Smooth muscle cell of the brain vasculature (primary cell): Measurements from ENCODE around the gene ZC3H12A.

Source experiments
- DNase-seq: peaks from one replicate; pipeline ENCODE4 v3.0.0-alpha.2; 2012; ENCODE audit warnings: low read depth, low spot score

ZC3H12A gene

DNA sequence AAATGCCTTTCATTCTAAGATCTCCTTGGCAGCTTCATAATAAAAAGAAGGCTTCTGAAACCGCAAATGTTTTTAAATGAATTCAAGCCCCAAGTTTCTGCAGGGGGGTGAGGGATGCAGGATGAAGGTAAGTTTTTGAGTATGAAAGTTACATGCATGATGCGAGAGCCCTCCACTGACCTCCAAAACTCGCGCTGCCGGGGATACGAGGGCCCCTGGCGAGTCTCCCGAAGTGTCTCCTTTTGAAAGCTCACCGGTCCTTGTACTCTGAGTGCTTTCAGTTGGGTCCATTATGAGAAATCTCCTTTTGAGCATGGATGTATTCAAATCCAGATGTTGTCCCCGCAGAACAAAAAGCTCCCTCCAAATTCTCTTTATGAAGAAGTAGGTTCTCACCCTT is 18.9 kb upstream of the ZC3H12A start:
- DNase-seq: no peak

- no peak for DNase-seq
Measured at GRCh38 chr1:37456614-37457013, 17.8 kb upstream of the ZC3H12A start.

DNA sequence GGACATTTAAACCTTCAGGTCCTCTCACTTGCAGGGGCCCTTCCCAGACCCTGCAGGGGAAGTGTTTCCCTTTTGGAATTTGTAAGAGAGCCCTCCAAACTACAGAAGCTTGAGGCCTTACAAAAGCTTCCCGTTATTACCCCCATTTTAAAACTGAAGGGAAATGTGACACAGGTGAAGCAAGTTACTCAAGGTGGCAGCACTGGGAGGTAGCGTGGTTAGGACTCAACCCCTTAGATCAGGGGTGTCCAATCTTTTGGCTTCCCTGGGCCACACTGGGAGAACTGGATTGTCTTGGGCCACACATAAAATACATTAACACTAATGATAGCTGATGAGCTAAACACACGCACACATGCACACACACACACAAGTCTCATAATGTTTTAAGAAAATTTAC is 15.8 kb upstream of the ZC3H12A start:
- DNase-seq: no peak

- DNase-seq: no peak
Measured at GRCh38 chr1:37461698-37462436, 12.5 kb upstream of the ZC3H12A start.

GRCh38 chr1:37464443-37464842 is 9.9 kb upstream of the ZC3H12A start:
- no peak for DNase-seq

- no peak for DNase-seq
Measured at GRCh38 chr1:37465593-37466517, 8.5 kb upstream of the ZC3H12A start.

DNA sequence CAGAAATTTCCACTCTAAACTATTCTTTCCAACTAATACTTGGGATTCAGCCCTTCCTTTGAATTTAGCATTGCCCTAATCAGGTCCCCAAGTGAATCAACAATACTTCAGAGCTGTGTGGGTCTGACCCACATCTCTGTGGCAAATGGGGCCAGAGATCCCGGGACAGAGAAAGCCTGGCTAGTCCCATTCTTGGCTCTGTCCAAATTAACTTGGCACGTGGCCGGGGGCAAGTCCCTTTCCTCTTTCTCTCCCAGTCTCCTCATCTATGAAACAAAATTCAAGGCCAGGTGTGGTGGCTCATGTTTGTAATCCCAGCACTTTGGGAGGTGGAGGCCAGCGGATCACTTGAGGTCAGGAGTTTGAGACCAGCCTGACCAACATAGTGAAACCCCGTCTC is 6.3 kb upstream of the ZC3H12A start:
- DNase-seq: no peak

- DNase-seq: no peak
Measured at GRCh38 chr1:37469386-37469785, 5.0 kb upstream of the ZC3H12A start.

DNA sequence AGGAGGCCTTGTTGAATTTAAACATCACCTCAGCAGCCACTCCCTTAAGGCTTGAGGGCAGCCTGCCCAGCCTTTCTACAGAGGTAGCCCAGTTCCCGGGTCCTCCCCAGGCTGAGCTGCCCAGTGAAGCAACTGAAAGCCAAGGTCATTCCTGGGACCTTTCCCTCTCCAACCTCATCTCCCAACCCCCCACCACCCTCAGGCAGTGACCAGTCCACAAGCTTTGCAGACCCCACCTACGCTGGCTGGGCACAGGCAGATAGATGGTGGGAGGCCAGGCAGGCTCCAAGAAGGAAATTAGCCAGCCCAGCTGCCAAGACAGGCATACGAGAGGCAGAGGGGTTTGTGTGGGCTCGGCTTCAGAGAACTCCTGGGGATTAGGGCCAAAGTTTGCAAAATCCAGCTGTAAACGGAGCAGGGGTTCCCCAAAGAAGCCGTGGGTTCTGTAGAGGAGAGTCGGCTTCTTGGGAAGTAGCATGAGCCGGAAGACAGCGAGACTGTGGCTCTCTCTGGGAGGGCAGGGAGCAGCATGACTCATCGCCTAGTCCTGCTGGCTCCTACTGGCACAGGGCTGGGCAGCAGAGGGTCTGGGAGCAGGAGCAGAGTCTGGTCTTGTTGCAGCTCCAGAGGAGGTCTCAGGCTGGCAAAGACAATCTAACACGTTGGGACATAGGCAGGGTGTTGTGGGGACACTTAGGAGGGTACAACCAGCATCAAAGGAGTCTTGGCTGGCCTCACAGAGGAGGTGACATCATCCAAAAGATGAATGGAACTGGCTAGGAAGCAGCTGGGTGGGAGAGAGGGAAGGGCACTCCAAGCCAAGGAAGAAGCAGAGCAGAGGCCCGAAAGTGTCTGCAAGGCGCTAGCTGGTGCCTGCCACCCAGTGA is 2.8 kb upstream of the ZC3H12A start:
- DNase-seq: peak; percentile 85

GRCh38 chr1:37472281-37472680 is 2.1 kb upstream of the ZC3H12A start:
- DNase-seq: no peak

DNA sequence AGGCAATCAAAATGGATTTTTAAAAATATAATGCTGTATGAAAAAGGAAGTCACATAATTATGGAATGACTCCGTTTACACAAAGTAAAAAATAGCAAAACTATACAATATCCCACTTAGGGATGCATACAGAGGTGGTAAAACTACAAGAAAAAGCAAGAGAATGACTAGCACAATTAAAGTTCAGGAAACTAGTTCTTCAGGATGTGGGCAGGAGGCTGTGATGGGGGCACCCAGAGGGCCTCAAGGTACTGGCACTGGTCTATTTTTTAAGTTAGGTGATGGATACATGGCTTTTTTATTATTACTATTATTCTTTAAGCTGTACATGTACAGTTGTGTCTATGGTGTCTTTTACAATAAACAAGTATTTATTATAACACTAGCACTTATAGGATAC is 1.4 kb upstream of the ZC3H12A start:
- no peak for DNase-seq

GRCh38 chr1:37473431-37474045 is 842 bp upstream of the ZC3H12A start:
- DNase-seq: no peak

DNA sequence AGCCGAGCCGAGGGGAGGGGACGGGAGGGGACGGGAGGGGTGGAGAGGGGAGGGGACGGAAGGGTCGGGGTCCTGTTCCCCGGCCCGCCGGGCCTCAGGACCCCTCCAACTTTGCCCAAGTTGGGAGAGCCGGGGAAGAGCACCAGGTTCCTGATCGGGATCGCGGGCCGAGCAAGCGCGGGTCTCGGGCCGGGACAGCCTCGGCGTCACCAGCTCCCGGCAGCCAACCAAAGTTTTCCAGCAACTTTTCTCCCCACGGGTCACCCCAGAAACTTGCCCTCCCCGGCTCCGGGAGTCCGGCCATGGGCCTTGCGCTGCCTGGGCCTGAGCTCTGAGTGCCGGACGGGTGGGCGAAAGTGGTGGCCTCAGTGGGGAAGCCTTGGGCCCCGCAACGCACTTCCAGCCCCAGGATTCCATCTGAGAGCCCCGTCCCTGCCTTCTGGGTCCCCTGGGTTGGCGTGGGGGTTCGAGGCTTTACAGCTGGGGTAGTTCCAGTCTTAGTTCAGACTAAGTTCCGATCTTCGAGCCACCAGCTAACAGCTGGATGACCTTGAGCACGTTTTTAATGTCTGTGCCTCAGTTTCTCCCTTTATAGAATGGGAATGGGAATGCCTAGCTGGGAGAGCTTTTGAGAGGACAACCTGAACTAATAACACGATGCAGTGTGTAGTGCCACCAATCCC is 458 bp downstream of the ZC3H12A start:
- no peak for DNase-seq

- no peak for DNase-seq
Measured at GRCh38 chr1:37475380-37476086, 1.2 kb downstream of the ZC3H12A start.

- no peak for DNase-seq
Measured at GRCh38 chr1:37476087-37476452, 1.7 kb downstream of the ZC3H12A start.

DNA sequence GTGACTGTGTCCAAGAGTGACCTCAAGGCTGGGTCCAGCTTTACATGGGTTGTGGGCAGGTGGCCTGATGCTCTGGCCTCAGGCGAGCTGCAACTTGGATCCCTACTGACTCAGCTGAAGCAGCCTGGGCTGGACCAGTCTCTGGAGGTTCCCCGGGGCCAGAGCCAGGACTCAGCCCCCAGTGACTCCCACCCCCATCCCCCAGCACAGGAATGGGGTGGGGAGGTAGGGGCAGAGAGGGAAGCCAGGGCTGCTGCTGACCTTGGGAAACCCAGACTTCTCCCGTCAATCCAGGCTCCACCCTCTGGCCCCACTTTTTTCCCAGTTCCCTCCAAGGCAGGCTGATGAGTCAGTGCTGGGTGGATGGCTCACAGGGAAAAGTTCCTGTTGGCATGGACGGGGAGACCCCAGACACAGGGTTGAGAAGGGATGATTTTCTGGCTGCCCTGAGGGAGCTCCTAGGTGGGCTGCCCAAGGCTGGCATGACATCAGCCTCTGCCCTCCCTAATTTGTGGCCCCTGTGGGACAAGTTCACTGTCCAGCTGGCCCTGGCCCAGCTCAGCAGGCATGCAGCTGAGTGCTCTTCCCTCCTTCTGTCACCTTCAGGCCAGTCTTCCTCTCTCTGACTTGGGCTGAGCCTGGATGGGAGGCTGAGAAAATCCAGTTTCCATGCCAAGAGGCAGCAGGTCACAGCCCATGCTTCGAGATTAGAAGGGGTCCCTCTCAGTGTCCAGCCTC is 2.2 kb downstream of the ZC3H12A start:
- no peak for DNase-seq

- no peak for DNase-seq
Measured at GRCh38 chr1:37477198-37477931, 3.0 kb downstream of the ZC3H12A start.

DNA sequence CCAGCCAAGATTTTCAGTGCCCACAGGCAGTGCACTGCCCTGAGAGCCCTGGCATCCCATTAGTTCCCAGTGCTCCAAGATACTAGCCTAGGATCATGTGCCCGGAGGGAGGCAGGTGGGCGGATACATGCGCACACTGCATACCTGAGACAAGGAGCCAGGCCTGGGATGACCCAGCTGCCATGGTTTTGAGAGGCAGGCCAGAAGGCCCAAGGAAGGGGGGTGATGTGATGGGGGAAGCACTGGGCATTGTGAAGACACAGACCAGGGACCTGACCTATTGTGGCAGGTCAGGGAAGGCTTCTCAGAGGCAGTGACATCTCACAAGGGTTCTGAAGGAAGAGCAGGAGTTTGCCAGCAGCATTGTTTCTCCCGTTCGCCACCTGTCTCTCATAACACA is 3.6 kb downstream of the ZC3H12A start:
- no peak for DNase-seq

GRCh38 chr1:37478451-37478881 is 4.1 kb downstream of the ZC3H12A start:
- no peak for DNase-seq
